ENCODE data around the gene SEMA3C.
A peak's percentile ranks its signal among the peaks of the same experiment; 100 is the strongest.

The SEMA3C gene

DNA sequence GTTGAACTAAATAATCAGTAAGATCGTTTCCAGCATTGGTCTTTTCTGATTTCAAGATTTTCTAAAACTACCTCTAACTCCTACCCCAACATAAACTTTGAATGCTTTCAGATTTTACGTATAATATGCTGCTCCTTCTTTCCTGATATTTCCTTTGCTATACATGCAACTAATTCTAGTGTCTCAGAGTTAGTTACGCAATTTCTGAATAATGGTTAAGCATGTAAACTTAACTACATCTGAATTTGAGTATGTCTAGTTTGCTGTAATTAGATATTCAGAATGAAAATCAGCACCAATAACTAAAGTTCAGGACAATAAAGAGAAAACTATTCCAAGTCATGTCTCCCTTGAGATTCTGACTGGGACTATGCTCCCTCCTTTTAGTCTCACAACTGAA lies 71.0 kb downstream of the SEMA3C start:
- DNase-seq: no peak

DNA sequence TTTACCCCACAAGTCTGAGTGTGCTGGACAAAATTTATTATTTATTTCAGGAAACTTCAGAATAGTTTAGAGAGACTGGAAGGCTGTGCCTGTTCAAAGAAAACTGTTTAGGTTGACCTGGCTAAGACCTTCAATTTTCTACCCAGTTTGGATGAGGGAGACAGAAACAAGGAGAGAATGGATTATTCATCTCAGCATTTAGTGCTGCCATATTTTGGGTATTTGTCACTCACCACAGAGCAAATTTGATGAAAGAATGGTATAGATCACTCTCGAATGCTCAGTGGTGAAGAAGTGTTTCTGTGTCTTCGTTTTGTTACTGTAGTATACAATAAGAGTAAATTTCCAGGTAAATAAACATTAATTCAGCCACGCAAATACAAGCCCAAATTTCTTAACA lies 71.8 kb downstream of the SEMA3C start:
- no peak for DNase-seq

DNA sequence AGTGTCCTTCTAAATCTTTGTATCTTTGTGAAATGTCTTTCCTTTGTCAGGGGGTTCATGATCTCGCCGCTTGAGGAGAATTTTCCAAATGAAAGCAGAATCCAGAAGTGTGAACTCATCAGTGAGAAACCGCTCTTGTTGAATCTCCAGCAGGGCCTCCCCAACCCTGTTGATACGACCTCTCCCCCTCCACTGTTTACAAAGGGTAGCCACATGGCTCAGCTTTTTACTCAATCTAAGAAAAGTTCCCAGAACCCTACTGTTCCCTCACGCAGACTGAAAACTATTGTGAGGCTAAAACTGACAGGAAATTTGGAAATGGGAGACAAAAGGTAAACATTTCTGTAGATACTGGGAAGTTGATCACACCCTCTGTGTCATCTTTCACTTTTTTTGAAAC lies 73.9 kb downstream of the SEMA3C start:
- DNase-seq: no peak

DNA sequence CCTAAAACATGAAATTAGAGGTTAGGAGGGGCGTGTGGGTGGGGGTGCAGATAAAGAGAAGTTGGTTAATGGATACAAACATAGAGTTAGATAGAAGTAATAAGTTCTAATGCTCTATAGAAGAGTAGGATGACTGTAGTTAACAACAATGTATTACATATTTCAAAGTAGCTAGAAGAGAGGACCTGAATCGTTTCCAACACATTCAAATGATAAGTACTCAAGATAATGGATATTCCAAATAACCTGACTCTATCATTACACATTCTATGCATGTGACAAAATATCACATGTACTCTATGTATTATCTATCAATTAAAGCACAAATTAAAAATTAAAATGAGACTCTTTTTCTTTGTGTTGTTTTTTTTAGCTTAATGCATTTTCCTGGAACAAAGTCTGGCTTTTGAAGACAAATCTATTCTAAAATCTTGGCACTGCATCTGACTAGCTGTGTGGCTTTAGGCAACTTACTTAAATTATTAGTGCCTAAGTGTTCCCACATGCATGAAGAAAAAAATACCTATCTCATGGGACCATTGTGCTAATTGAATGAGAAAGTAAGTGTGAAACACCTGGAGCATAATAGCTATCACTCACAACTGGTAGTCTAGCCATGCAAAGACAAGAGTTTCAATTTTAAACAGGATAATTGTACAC lies 75.7 kb downstream of the SEMA3C start:
- peak; percentile 63 for DNase-seq

DNA sequence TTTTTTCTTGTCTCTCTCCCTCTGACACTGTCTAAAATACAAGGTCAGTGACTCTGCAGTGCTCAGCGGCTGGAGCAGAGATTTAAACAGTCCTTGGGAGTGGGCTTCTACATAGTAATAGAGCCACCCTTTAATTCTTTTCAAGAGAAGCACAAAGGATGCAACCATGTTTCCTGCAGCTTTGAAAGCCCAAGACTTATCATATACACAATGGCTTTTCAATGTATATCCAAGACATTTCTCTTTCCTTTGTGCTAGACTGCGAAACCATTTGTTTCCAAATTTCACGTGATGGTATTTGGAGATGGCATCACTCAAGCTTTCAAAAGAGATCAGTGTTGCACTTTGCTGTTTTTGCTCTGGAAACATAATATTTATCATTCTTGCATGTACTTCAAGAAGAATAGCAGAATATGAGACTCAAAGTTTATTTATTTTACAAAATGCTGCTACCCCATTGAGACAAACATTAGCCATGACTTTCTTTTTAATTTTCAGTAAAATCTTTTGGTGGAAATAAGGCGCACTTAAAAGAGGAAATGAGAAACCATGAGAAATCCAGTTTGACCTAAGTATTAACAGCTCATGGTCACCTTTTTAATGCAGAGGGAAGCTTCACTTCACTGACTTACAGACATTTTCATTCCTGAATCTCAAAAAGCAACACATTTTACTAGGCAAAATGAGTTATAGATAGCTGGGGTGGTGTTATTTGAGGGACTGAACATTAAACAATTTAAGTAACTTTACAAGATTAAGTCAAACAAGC lies 76.6 kb downstream of the SEMA3C start:
- no peak for DNase-seq

DNA sequence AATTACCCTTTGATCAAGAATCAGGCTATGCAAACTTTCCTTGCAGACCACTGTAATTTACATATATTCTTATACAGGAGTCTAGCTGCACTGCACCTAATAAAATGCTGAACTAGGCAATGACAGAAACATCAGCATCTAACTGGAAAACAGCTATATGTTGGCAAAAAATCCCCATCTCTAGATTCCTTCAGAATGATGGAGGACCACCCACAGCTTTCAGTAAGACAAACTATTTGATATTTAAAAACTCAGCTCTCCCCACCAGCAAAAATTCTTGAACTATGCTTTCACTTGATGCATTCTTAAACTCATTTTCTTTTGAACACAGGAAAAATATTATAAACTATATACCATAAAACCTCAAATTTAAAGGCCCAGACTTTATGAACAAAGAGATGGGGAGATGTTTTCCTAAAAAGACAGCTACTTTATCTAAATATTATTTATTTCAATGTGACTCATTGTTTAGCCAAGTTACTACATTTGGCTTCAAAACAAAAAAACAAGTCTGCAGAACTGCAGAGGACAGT lies 77.4 kb downstream of the SEMA3C start:
- no peak for DNase-seq

DNA sequence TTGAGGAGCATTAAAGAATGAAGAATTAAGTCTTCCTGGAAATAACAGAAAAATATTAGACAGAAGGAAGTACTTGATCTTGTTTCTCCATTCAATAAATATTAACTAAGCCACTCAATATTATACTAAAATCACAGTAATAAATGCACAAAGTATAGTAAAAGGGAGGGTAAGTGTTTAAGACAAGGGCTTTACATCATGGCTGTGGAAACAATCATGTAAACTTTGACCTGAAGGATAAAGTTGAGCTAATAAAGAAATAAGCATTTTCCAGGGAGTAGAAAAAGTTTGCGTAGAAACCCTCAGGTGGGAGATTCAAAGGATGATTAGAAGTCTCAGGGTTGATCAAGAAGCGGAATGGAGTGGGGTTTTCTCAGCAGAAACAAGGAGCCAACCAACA lies 78.2 kb downstream of the SEMA3C start:
- DNase-seq: no peak

DNA sequence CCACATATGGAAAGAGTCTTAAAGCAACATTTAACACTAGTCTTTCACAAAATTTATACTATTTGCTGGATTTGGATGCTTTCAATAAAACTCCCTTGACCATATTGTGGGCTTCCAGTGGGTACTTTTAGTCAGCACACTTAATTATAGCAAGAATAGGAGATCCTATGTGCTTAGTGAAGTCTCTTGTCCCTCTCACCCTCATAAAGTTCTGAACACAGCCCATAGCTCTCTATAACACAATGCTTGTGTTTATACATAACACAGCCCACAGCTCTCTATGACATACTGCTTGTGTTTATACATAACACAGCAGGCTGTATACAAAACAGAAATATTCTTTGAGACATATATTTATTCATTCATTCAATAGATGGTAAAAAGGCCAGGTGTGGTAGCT lies 79.0 kb downstream of the SEMA3C start:
- no peak for DNase-seq

DNA sequence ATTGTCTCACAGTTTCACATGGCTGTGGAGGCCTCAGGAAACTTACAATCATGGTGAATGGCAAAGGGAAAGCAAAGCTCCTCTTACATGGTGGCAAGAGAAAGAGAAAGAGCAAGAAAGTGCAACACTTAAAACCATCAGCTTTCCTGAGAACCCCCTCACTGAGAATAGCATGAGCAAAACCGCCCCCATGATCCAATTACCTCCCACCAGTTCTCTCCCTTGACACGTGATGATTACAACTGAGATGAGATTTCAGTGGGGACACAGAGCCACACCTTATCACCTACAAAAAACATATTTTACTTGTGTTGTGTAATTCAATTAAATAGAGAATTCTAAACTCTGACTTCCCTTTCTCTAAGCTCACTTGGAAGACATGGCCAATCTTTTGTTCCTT lies 80.2 kb downstream of the SEMA3C start:
- DNase-seq: no peak

DNA sequence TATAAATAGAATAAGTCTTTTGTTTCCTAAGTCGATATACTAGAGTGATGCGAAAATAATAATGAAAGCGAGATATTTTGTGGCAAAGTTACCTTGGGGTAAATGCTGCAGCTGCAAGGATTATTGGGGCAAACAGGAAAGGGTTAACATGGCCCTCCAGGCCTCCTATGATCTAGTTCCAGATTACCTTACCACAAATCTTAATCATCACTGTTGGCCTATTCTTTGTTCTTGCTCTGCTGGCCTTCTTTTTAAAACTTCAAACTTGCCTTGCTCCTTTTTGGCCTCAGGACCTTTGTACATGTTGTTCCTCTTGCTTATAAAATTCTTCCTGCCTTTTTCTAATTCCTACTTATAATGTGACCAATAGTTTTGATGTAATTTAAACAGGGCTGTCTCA lies 81.5 kb downstream of the SEMA3C start:
- no peak for DNase-seq

DNA sequence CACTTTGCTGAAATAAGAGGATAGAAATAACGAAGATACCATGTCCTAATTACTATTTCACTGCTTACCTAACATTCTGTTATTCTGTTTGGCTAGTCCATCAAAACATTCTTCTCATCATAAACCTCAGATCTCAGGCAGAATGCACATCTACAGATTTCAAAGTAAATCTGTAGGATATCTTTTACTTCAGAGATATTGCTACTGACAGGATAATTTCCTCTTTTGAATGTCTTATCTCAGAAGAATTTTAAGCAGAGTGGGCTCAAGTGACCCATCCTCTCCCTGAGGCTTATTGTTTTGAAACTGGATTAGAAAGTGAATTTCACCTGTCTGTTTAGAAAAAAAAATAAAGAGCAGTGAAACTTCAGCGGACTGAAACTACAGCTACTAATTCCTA lies 83.6 kb downstream of the SEMA3C start:
- DNase-seq: no peak

DNA sequence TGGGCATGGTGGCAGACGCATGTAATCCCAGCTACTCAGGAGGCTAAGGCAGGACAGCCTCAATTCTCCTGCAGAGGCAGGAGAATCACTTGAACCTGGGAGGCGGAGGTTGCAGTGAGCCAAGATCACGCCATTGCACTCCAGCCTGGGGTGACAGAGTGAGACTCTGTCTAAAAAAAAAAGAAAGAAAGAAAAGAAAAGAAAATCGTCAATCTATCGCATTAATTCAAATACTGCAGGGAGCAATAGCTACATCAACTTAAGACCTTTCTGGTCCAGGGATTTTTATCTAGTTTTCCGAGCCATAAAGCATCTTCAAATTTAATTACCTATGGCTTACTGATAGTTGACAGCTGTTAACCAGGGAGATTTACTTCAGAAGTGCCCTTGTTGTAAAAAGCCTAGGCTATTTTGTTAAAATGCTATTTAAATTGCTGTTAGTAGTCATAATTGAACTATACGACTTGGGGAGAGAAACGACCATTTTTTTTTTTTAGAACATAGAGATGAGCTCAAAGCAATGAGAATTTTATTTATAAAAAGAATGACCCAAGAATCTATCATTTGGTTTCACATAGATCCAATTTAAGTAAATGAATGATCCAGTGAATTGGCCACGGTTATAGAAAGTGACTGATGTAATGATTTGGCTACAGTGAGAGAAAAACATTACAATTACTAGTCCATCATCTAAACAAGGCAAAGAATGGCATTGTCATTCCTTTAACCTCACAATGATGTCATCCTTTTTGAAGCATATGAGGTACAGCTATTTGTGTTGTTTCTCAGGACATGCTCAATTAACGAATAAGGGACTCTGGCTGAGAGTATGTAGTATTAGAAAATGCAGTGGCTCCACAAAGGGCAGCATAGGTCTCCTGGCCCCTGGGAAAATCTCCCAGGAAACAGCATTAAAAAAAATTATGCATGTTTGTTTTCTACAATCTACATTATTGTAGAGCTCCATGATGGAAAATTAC lies 85.3 kb downstream of the SEMA3C start:
- peak; percentile 24 for DNase-seq

DNA sequence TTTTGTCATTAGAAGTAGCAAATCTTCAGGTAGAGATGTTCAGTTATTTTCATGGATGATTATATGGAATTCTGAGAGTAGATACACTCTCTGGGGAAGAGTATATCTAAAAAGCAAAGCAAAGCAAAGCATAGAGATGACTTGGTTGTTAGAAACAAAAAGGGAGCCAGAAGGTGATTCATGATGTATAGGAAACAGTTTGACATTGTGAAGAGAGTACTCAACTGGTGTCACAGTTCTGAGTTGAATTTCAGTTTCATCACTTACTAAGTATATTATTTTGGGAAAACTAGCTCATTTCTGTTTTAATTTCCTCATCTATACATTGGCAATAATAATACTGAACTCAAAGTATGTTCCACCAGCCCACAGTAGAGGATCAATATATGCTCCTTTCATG lies 86.8 kb downstream of the SEMA3C start:
- no peak for DNase-seq

DNA sequence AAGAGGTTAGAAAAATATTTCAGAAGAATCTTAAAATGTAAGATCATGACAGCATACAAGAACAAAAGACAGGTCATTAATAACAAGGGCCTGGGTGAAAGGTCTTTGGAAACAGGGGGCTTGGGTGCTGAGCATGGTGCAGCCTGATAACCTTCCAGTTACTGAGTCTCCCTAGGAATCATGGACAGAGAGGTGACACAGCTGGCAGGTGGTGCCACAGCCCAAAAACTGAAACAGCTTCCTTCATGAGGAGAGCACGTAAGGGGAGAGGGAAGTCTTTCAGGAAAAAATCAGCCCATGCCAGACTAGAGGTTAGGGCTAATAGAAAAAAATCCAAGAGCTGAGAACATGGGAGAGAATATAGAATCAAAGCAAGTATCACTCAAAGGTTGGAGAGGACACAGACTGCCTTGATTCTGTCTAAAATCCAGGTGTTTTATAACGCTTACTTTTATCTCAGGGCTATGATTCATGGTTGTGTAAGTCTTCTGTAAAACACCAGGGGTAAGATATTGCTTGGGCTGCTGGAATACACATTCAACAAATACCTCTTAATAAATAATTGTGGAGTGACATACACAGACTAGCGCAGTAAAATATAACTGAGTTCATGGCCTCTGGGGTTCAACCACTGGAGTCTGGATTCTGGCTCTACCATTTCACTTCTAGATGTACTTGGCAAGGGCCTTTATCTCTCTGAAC lies 88.1 kb downstream of the SEMA3C start:
- no peak for DNase-seq

DNA sequence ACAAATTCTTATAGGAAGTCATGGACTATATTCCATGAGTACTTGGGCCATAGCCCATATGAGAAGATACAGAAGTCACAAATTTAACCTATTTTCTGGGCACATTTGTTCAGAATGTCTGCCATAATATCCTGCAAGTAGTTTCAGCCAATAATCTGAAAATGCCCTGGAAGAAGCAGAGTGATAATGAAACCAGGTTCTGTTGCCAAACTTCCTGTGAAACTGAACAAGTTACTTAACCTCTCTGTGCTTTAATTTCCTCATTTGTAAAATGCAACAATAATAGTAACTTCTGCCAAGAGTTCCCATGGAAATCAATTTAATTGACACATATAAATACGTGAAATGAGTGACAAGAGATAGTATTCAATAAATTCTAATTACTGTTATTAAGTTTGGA lies 88.8 kb downstream of the SEMA3C start:
- DNase-seq: no peak

DNA sequence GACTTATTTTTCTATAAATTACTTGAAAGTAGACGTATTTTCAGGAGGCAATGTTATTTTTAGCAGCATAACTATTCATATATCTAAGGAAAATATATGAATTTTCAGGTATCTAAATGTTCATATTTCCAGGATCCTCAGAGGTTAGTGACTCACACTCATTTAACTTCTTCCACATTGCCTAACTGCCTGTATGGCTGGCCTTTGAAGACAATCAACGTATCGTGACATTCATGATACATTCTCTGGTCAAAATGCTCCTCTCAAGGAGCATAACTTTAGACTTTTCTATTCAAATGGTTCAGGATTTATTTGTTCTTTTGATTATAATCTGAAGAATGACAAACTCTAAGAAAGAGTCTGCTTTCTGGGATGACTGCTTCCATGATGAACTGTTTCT lies 89.3 kb downstream of the SEMA3C start:
- no peak for DNase-seq

DNA sequence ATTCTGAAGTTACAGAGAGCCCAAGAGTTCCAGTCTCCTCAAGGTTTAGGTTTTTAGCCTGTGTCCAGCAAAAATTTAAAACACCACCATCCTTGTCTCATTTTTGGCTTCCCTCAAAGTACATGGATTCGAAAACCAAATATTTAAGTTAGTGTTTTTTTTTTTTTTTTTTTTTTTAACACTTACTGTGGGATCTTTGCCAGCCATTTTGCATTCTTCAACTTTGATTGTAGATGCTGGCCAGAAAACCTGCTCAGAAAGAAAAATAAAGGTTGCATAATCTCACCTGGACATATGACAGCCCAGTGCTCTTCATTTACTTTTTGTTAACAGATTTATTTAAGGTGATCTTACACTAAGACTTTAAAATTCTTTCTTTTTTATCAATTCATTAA lies 91.6 kb downstream of the SEMA3C start:
- DNase-seq: no peak

DNA sequence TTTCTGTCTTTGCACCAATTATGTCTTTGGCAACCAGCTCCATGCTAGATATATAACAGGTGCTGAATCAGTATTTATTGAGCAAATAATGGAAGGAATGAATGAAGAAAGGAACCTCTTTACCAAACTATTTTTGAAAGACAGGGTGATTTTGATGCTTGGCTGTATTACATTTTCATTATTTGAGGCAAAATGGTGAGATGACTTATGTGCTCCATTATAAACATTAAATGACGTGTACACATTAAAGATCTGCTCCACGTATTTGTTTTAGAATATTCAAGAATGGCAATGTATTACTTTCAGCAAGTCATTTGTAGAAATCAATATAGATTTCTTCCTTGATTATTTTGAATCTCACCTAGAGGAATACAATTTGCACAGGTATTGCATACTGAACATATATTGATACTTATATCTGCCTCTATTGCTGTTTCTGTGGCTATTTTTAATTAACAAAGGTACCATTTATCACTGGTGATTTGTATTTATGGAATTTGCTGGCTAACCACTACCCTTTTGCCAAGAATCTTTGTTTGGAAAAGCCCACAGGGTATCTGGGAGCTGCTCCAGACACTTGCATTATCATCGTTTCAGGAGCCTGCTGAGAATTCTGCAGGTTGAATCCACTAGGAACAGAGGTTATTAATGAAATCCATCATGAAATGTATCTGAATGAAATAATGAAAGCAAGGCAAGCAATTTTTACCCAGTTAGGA lies 92.2 kb downstream of the SEMA3C start:
- no peak for DNase-seq

DNA sequence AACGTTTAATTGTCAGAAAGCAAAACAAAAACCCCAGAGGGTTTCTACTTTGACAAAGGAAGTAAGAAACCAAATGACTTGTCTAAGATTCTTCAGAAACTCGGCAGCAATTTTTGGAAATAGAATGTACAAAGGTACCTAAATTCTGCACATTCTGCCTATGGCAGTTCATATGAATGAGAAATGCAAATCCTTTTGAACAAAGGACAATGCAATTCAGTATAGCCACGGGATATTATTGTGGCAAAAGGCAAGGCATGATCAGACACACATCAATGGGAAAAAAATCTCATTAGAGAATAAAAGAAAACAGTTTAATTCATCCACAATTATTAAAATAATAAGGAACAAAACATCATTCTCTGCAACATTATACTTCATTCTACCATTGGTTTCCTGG lies 93.4 kb downstream of the SEMA3C start:
- DNase-seq: no peak

DNA sequence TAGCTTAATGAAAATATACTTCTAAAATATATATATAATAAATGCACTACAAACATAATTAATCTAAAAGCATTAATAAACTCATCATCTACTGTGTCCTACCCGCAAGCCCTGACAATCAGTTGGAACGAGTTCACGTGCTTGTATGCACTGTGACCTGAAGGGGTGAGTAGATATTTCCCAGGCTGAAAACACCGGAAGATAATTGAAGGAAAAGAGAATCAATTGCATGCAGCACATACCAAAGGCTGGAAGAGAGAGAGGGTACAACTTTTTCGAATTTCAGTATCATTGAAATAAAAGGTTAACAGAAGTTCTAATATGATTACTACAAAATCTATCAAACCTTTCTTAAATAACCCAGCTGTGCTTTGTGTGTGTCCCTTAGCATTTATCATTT lies 94.6 kb downstream of the SEMA3C start:
- no peak for DNase-seq

DNA sequence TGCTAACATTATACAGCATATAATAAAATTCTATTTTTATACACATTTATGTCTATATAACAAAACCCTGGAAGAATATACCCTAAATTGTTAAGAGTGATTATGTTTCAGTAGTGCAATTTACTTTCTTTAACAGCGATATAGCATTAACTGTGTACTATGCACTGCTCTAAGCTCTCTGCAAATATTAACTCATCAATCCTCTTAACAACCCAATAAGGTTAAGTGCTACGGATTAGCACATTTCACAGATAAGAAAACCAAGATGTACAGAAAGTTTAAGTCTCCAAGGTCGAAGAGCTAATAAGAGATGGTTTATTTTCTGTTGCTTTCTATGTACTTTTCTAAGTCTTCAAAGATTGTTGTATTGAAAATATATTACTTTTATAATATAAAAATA lies 95.8 kb downstream of the SEMA3C start:
- DNase-seq: no peak

DNA sequence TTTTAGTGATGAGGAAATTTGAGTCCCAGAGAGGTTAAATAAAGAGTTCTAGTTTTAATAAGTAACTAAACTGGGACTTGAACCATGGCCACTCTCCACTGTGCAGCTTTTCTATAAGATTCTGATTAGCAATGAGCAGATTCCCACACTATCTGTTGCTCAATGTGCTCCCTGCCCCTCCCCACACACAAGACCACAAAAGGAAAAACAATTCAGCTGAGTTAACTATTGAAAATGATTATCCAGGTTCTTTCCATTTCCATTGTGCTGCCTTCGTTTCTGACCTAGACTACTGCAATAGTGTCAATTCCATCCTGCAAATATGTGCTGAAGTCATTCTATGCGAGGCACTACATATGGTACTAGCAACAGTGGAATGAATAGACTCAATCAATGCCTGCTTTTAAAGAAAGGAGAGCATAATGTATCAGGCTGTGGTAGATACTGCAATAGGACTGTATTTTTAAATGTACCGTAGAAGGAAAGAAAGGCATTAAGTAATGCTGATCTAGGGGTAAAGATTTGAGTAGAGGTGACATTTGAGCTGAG lies 97.0 kb downstream of the SEMA3C start:
- DNase-seq: no peak

Measured in NCI-H2171 treated with DMSO at 0.1 percent for 48 hours (cell line).